Naive thymus-derived CD8-positive, alpha-beta T cell (primary cell): ENCODE results near the gene CDKAL1. TPM values are rescaled to one million over a fixed set of nuclear protein-coding genes. Genes with fewer than 3 reads are reported as not detected.

Experiments
- ATAC-seq, 2 donors: fragments of 150-1000 bp; cut with Tn5 transposase in 1 of 2; sonication (Bioruptor Pico), chemical (Tn5 transposase) in 1 of 2; 1 replicate in 1 of 2; 2 replicates in 1 of 2; pipeline ENCODE4 v1.10.0; 2021; ENCODE audit warnings: mild to moderate bottlenecking in 2 of 2, moderate library complexity in 2 of 2
- POLR2A ChIA-PET: fragments of 350-600 bp; sonication (Branson Sonifier 250); formaldehyde crosslinking; loops from one replicate; lab custom pipeline; 2021; ENCODE audit warnings: antibody characterized with exemption; lab: Charles Lee
- DNase-seq, 10 donors: peaks; one replicate each; pipeline versions ENCODE4 v3.0.0 to v3.0.0-alpha.2; 2020 to 2022
- H3K27ac Mint-ChIP-seq, 10 donors: one replicate each; pipeline ENCODE4 v1.8.0; 2020 to 2022; ENCODE audit warnings: mild to moderate bottlenecking in 10 of 10, mixed read lengths in 10 of 10, moderate library complexity in 4 of 10, inconsistent platforms in 1 of 10
- H3K27me3 Mint-ChIP-seq, 5 donors: one replicate each; pipeline ENCODE4 v1.8.0; 2021 to 2022; ENCODE audit warnings: mixed read lengths in 5 of 5
- H3K36me3 Mint-ChIP-seq, 3 donors: one replicate each; pipeline ENCODE4 v1.8.0; 2020 to 2022; ENCODE audit warnings: mixed read lengths in 3 of 3, mild to moderate bottlenecking in 2 of 3, inconsistent platforms in 1 of 3
- H3K4me1 Mint-ChIP-seq, 4 donors: one replicate each; pipeline ENCODE4 v1.8.0; 2021 to 2022; ENCODE audit warnings: mixed read lengths in 4 of 4
- H3K4me3 Mint-ChIP-seq, 10 donors: one replicate each; pipeline ENCODE4 v1.8.0; 2020 to 2022; ENCODE audit warnings: mild to moderate bottlenecking in 10 of 10, mixed read lengths in 10 of 10, moderate library complexity in 6 of 10, inconsistent platforms in 1 of 10
- H3K9me3 Mint-ChIP-seq, 9 donors: one replicate each; pipeline ENCODE4 v1.8.0; 2020 to 2022; ENCODE audit warnings: mixed read lengths in 9 of 9, mild to moderate bottlenecking in 3 of 9, inconsistent platforms in 1 of 9, moderate library complexity in 1 of 9
- polyA plus RNA-seq, 3 donors: library from polyadenylated mRNA; unstranded; fragments of 300-500 nt; fragmentation: Illumina TruSeq; gene quantifications; one replicate each; pipeline ENCODE4 v1.2.3, GENCODE V29; 2021
- total RNA-seq, 8 experiments: library from RNA in 2 of 8; stranded (reverse) in 2 of 8; gene quantifications; one replicate each; pipeline ENCODE4 v1.2.3 and lab custom pipeline; 2021 to 2026

Gene CDKAL1
- total and polyA plus RNA-seq, 5 experiments from 2014 or later = 21.5 to 36.7 (median 29.1) TPM

DNA sequence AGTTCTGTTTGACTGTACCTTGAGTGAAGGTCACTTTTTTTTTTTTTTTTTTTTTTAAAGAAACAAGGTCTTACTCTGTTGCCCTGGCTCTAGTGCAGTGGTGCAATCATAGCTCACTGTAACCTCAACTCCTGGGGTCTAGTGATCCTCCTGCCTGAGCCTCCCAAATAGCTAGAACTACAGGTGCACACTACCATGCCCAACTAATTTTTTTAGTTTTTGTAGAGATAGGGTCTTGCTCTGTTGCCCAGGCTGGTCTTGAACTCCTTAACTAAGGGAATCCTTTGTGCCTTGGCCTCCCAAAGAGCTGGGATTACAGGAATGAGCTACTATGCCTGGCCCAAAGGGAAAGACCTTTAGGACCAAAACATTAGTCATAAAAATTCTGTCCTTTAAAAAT lies 413.7 kb downstream of the CDKAL1 start:
- H3K4me3 Mint-ChIP-seq = no peak overlapping the region
- POLR2A ChIA-PET = no interaction called here
- DNase-seq (no peak), ATAC-seq (no peak)
- peaks cover 9 to 20% (median 13%) of the 10 kb centered on the region in 3 donors for H3K36me3 Mint-ChIP-seq
- peaks cover 0 to 10% (median 5%) of the 10 kb centered on the region in 4 donors for H3K4me1 Mint-ChIP-seq
- no peaks in the 10 kb centered on the region for H3K27me3 Mint-ChIP-seq
- H3K27ac Mint-ChIP-seq = no peak overlapping the region
- peaks cover 3 to 14% (median 6%) of the 10 kb centered on the region in 9 donors for H3K9me3 Mint-ChIP-seq

DNA sequence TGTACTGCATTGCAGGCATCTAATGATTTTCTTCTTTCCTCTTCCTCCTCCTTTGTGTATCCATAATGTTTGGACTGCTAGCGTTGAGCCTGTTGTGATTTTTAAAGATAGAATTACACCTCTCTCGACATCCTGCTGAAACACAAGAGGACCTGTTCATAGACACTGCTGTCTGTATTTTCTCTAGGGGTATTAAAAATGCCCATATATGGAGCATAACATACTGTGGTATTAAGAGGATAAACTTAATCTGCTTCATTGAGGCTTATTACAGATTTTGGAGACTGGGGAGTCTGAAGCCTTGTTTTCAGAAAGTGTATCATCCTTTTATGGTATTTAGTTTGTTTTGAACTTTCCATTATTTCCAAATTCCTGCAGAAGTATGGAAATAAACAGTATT lies 414.3 kb downstream of the CDKAL1 start:
- H3K27ac Mint-ChIP-seq = no peak overlapping the region
- no peak for DNase-seq
- no peak for ATAC-seq
- peaks cover 0 to 9% (median 2%) of the 10 kb centered on the region in 9 donors for H3K9me3 Mint-ChIP-seq
- H3K4me3 Mint-ChIP-seq = no peak overlapping the region
- H3K27me3 Mint-ChIP-seq = no peaks in the 10 kb centered on the region
- peaks cover 0 to 8% (median 5%) of the 10 kb centered on the region in 4 donors for H3K4me1 Mint-ChIP-seq
- POLR2A ChIA-PET = no interaction called here
- peaks cover 5 to 16% (median 7%) of the 10 kb centered on the region in 3 donors for H3K36me3 Mint-ChIP-seq

DNA sequence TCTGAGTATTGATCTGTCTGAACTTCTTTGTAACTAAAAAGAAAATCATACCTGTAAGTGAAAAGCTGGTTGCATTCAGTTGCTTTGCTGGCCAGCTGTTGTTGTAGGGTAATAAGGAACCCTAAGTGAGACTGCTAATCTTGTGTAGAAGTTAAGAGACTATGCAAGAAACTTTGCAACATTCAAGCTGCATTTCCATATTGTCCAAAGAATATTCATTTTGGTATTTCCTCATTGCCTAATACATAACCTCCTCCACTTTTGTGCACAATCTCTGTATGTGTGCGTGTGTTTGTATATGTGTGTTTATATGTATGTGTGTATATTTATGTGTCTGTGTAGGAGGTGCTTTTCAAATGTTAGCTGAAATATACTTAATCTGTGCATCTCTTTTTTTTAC lies 414.9 kb downstream of the CDKAL1 start:
- POLR2A ChIA-PET = no interaction called here
- peaks cover 1 to 13% (median 9%) of the 10 kb centered on the region in 3 donors for H3K36me3 Mint-ChIP-seq
- peaks cover 0 to 7% (median 2%) of the 10 kb centered on the region in 4 donors for H3K4me1 Mint-ChIP-seq
- ATAC-seq = no peak
- no peaks in the 10 kb centered on the region for H3K27me3 Mint-ChIP-seq
- H3K9me3 Mint-ChIP-seq = peaks cover 0 to 3% (median 0%) of the 10 kb centered on the region in 9 donors
- no peak for DNase-seq
- H3K4me3 Mint-ChIP-seq = no peak overlapping the region
- no peak overlapping the region for H3K27ac Mint-ChIP-seq

- no peaks in the 10 kb centered on the region for H3K27me3 Mint-ChIP-seq
- no peak overlapping the region for H3K27ac Mint-ChIP-seq
- DNase-seq (no peak), ATAC-seq (no peak)
- H3K4me1 Mint-ChIP-seq = peaks cover 0 to 7% (median 0%) of the 10 kb centered on the region in 4 donors
- peaks cover 21 to 43% (median 37%) of the 10 kb centered on the region in 3 donors for H3K36me3 Mint-ChIP-seq
- no peak overlapping the region for H3K4me3 Mint-ChIP-seq
- H3K9me3 Mint-ChIP-seq = no peaks in the 10 kb centered on the region
- POLR2A ChIA-PET = no interaction called here
Measured at GRCh38 chr6:20952699-20953474, 418.6 kb downstream of the CDKAL1 start.

DNA sequence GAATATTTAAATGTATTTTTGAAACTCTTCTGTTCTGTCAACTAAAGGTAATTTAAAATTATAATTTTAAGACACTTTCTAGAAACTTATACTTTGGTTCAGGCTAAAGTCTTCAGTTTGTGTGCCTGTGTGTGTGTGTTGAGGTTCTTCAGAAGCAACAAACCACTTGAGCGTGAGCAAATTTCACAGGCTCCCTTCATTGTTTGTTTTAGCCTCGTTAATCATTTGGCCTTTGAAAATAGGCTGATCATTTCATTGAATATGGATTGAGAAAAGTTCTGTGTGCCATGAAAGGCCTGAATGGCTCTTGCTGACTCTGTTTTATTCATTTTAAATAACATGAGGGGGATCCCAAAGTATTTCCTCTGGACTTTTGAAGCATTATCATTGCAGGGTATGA lies 420.1 kb downstream of the CDKAL1 start:
- Mint-ChIP-seq H3K9me3 (no peaks in the 10 kb centered on the region), H3K36me3 (peaks cover 21 to 52% (median 46%) of the 10 kb centered on the region in 3 donors), H3K4me3 (no peak overlapping the region), H3K4me1 (peaks cover 0 to 5% (median 0%) of the 10 kb centered on the region in 4 donors), H3K27me3 (no peaks in the 10 kb centered on the region), H3K27ac (no peak overlapping the region)
- POLR2A ChIA-PET = no interaction called here
- ATAC-seq (no peak), DNase-seq (no peak)

GRCh38 chr6:20955131-20955530 lies 420.9 kb downstream of the CDKAL1 start:
- peaks cover 0 to 5% (median 0%) of the 10 kb centered on the region in 4 donors for H3K4me1 Mint-ChIP-seq
- POLR2A ChIA-PET = no interaction called here
- no peaks in the 10 kb centered on the region for H3K27me3 Mint-ChIP-seq

GRCh38 chr6:20955751-20956150 lies 421.5 kb downstream of the CDKAL1 start:
- Mint-ChIP-seq H3K36me3 (peaks cover 28 to 63% (median 54%) of the 10 kb centered on the region in 3 donors), H3K9me3 (peaks cover 0 to 3% (median 0%) of the 10 kb centered on the region in 9 donors), H3K27ac (peak overlapping the region in 1 of 10 donors; percentile 80), H3K4me1 (peaks cover 0 to 4% (median 0%) of the 10 kb centered on the region in 4 donors), H3K27me3 (no peaks in the 10 kb centered on the region), H3K4me3 (no peak overlapping the region)
- ATAC-seq (no peak), DNase-seq (no peak)
- POLR2A ChIA-PET = no interaction called here

More at GRCh38 chr6:20955131-20955530, 420.9 kb downstream of the CDKAL1 start:
- Mint-ChIP-seq H3K4me3 (no peak overlapping the region), H3K9me3 (no peaks in the 10 kb centered on the region), H3K27ac (no peak overlapping the region), H3K36me3 (peaks cover 21 to 58% (median 48%) of the 10 kb centered on the region in 3 donors)
- ATAC-seq (no peak), DNase-seq (no peak)

DNA sequence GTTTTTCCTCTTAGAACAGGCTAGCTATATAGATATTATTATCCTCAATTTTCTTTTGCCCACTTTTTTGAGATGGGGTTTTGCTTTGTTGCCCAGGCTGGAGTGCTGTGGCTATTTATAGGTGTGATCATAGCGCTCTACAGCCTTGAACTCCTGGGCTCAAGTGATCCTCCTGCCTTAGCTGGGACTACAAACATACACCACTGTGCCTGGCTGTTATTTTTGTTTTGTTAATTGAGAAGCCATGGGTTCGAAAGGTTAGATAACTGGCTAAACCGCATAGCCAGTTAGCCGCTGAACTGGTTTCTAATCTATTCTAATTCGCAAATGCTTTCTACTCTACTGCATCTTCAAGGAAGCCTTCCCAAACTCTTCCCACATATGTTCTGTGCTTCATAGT lies 425.8 kb downstream of the CDKAL1 start:
- peaks cover 0 to 7% (median 0%) of the 10 kb centered on the region in 4 donors for H3K4me1 Mint-ChIP-seq
- DNase-seq (no peak), ATAC-seq (no peak)
- H3K36me3 Mint-ChIP-seq = peaks cover 44 to 84% (median 74%) of the 10 kb centered on the region in 3 donors
- no peak overlapping the region for H3K27ac Mint-ChIP-seq
- no peak overlapping the region for H3K4me3 Mint-ChIP-seq
- POLR2A ChIA-PET = no interaction called here
- no peaks in the 10 kb centered on the region for H3K27me3 Mint-ChIP-seq
- peaks cover 0 to 10% (median 4%) of the 10 kb centered on the region in 9 donors for H3K9me3 Mint-ChIP-seq

DNA sequence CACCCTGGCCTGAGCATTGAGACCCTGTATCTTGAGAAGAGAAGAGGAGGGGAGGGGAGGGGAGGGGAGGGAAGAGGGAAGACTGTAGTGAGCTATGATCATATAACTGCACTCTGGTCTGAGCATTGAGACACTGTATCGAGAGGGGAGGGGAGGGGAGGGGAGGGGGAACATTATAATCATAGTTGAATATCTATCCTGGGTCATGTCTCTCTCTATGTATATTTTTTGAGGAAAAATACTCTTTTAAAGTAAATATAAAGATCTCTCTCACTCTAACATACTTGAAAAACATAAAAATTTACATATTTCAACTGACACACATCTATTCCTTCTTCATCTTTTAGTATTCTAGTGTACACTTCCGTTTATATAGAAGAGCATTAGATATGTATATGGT lies 431.0 kb downstream of the CDKAL1 start:
- peaks cover 57 to 75% (median 60%) of the 10 kb centered on the region in 3 donors for H3K36me3 Mint-ChIP-seq
- POLR2A ChIA-PET = no interaction called here
- ATAC-seq = no peak

DNA sequence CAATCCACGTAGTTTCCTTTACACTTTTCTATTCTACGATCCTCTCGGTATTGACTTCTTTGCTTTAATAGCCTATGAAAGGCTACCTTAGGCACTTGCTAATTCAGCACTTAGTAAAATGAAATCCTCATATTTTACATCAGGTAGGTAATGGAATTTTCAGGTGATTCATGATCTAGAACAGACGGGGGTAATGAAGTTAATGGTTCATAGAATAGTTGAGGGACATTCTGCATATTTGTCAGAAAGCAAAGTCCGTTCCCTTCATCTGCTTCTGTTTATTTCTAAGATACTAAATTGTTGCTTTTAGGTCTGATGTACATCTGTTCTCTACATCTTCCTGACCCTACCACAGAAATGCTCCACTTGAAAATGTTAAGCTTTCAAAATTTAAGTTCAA lies 431.7 kb downstream of the CDKAL1 start:
- Mint-ChIP-seq H3K4me3 (no peak overlapping the region), H3K27me3 (no peaks in the 10 kb centered on the region), H3K27ac (no peak overlapping the region), H3K9me3 (peaks cover 10 to 38% (median 19%) of the 10 kb centered on the region in 9 donors), H3K36me3 (peaks cover 53 to 72% (median 55%) of the 10 kb centered on the region in 3 donors), H3K4me1 (peaks cover 0 to 4% (median 0%) of the 10 kb centered on the region in 4 donors)
- no peak for ATAC-seq
- POLR2A ChIA-PET = no interaction called here
- DNase-seq = no peak

More for the DNA sequence above, 431.0 kb downstream of the CDKAL1 start:
- no peak for DNase-seq
- peak overlapping the region in 1 of 10 donors; percentile 31 for H3K27ac Mint-ChIP-seq
- peaks cover 0 to 5% (median 0%) of the 10 kb centered on the region in 4 donors for H3K4me1 Mint-ChIP-seq
- H3K27me3 Mint-ChIP-seq = no peaks in the 10 kb centered on the region
- peaks cover 10 to 39% (median 19%) of the 10 kb centered on the region in 9 donors for H3K9me3 Mint-ChIP-seq
- no peak overlapping the region for H3K4me3 Mint-ChIP-seq

- POLR2A ChIA-PET = no interaction called here
- Mint-ChIP-seq H3K27me3 (no peaks in the 10 kb centered on the region), H3K9me3 (peaks cover 5 to 35% (median 16%) of the 10 kb centered on the region in 9 donors), H3K4me1 (peaks cover 0 to 7% (median 0%) of the 10 kb centered on the region in 4 donors), H3K4me3 (no peak overlapping the region), H3K27ac (no peak overlapping the region), H3K36me3 (peaks cover 37 to 60% (median 38%) of the 10 kb centered on the region in 3 donors)
- DNase-seq (no peak), ATAC-seq (no peak)
Measured at GRCh38 chr6:20969551-20969950, 435.3 kb downstream of the CDKAL1 start.

DNA sequence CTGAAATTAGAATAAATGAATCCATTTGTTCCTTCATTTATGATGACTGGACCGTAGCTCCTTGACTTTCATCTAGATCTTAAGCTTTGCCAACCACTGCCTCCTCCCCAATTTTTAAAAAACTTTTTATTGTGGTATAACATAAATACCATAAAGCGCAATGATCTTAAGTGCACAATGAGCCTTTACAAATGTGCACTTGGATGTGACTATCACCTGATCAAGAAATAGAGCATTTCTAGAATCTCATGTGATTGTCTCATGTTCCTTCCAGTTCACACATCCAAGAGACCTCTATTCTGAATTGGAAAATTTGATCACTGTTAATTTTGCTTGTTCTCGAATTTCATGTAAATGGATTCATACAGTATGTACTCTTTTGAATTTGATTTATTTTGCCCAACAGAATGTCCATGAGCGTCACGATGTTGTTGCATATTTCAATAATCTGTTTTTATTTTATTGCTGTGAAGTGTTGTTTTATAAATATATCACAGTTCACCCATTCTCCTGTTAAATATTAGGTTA lies 442.2 kb downstream of the CDKAL1 start:
- no peak for DNase-seq
- peaks cover 0 to 10% (median 0%) of the 10 kb centered on the region in 9 donors for H3K9me3 Mint-ChIP-seq
- POLR2A ChIA-PET = no interaction called here
- peaks cover 17 to 37% (median 18%) of the 10 kb centered on the region in 3 donors for H3K36me3 Mint-ChIP-seq
- H3K4me3 Mint-ChIP-seq = no peak overlapping the region
- no peaks in the 10 kb centered on the region for H3K27me3 Mint-ChIP-seq
- peaks cover 0 to 7% (median 0%) of the 10 kb centered on the region in 4 donors for H3K4me1 Mint-ChIP-seq
- ATAC-seq = no peak
- no peak overlapping the region for H3K27ac Mint-ChIP-seq

GRCh38 chr6:20978151-20978614 lies 443.9 kb downstream of the CDKAL1 start:
- peaks cover 17 to 29% (median 21%) of the 10 kb centered on the region in 3 donors for H3K36me3 Mint-ChIP-seq
- POLR2A ChIA-PET = no interaction called here
- no peak for ATAC-seq
- H3K9me3 Mint-ChIP-seq = peaks cover 0 to 12% (median 2%) of the 10 kb centered on the region in 9 donors
- no peaks in the 10 kb centered on the region for H3K4me1 Mint-ChIP-seq
- DNase-seq = no peak
- no peak overlapping the region for H3K4me3 Mint-ChIP-seq
- H3K27me3 Mint-ChIP-seq = no peaks in the 10 kb centered on the region
- no peak overlapping the region for H3K27ac Mint-ChIP-seq
